CD4-positive, alpha-beta T cell treated with Interleukin-21 for 1 hour (primary cell): ENCODE measurements around the gene NANOS3.

ENCODE experiments used
- DNase-seq: peaks from one replicate; pipeline ENCODE4 v3.0.0-alpha.2; 2020

Gene NANOS3

GRCh38 chr19:13923194-13923987 lies 46.5 kb downstream of the NANOS3 start:
- DNase-seq, result no peak

DNA sequence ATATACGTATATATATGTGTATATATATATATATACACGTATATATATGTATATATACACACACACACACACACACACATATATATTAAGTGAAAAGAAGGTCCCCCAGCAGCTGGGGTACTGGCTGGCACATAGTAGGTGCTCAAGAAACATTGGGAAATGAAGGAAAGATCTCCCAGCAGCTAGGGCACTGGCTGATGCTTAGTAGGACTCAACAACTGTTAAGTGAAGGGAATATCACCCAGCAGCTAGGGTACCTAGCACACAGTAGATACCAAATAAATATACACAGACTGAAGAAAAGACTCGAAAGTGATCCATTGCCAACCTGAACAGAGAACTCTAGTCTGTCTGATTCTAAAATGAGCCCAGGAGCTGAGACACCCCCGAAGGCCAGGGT lies 49.1 kb downstream of the NANOS3 start:
- DNase-seq, result no peak

DNA sequence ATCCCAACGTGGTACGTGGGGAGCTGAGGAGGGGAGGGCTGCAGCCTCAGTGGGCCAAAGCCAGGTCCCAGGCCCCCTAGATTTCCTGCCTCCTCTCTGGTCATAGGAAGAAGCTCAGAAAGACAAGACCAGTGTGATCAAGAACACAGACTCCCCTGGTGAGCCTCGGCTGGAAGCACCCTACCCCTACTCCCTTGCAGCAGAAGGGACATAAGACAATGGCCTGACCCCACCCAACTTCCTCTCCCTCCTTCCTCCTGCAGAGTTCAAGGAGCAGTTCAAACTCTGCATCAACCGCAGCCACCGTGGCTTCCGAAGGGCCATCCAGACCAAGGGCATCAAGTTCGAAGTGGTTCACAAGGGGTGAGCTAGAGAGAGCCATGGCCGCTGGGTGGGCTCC lies 49.8 kb downstream of the NANOS3 start:
- no peak for DNase-seq

GRCh38 chr19:13929340-13929739 lies 52.4 kb downstream of the NANOS3 start:
- DNase-seq, result no peak

GRCh38 chr19:13929956-13930355 lies 53.0 kb downstream of the NANOS3 start:
- no peak for DNase-seq
